ENCODE data around the gene MICU1. TPM values are rescaled to one million over a fixed set of nuclear protein-coding genes. Genes with fewer than 3 reads are reported as not detected.

The MICU1 gene
- polyA plus RNA-seq, 1 of the 3 experiments (the other 2 are of a cell fraction) = 24.6 TPM

DNA sequence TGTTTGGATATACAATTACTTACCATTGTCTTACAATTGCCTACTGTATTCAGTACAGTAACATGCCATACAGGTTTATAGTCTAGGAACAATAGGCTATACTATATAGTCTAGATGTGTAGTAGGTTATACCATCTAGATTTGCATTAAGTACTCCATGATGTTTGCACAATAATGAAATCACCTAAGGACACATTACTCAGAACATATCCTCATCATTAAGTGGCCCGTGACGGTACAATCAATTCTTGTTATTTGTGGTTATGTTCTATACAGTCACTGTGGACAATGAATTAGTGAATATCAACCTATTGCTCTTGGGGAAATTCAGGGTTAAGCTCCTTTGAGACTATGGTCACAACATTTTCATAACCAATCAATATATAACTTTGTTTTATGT is 75.6 kb downstream of the MICU1 start:
- Histone ChIP-seq H3K27ac (ENCODE audit: low read depth in 2 of 2, low read length in 1 of 2) (no peak overlapping the region), H3K4me1 (ENCODE audit: control insufficient read depth in 1 of 2, insufficient read depth in 2 of 2, low read depth in 1 of 2, low read length in 1 of 2) (no peaks in the 10 kb centered on the region), H4K20me1 (ENCODE audit: insufficient read depth) (no peaks in the 10 kb centered on the region), H3K9me2 (no peaks in the 10 kb centered on the region), H3K79me2 (ENCODE audit: insufficient read depth) (no peaks in the 10 kb centered on the region), H3K4me3 (ENCODE audit: low read depth in 2 of 2, low read length in 1 of 2) (no peak overlapping the region), H3K4me2 (no peak overlapping the region), H3K36me3 (replicated peaks in 1 of 2; ENCODE audit: control insufficient read depth in 1 of 2, insufficient read depth in 2 of 2, low read length in 1 of 2) (peaks cover 16 to 24% of the 10 kb centered on the region in 2 experiments), H3K9ac (no peak overlapping the region), H3K27me3 (ENCODE audit: insufficient read depth) (no peaks in the 10 kb centered on the region), H3K9me3 (no peaks in the 10 kb centered on the region), H3F3A (replicated peaks; ENCODE audit: insufficient read depth) (no peaks in the 10 kb centered on the region), H2AFZ (ENCODE audit: low read depth) (no peak overlapping the region)
- POLR2A ChIA-PET = no interaction called here
- WGBS (ENCODE audit: low lambda C conversion rate) = 92% methylated on average over 2 of the region's 2 CpGs
- TF ChIP-seq MEF2A (IDR thresholded peaks at IDR 0.05; ENCODE audit: borderline replicate concordance, low read depth) = no peak
- TF ChIP-seq RXRA (IDR thresholded peaks at IDR 0.05; ENCODE audit: borderline replicate concordance, low read depth) = no peak
- TF ChIP-seq, protein P1, sequence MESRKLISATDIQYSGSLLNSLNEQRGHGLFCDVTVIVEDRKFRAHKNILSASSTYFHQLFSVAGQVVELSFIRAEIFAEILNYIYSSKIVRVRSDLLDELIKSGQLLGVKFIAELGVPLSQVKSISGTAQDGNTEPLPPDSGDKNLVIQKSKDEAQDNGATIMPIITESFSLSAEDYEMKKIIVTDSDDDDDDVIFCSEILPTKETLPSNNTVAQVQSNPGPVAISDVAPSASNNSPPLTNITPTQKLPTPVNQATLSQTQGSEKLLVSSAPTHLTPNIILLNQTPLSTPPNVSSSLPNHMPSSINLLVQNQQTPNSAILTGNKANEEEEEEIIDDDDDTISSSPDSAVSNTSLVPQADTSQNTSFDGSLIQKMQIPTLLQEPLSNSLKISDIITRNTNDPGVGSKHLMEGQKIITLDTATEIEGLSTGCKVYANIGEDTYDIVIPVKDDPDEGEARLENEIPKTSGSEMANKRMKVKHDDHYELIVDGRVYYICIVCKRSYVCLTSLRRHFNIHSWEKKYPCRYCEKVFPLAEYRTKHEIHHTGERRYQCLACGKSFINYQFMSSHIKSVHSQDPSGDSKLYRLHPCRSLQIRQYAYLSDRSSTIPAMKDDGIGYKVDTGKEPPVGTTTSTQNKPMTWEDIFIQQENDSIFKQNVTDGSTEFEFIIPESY (IDR thresholded peaks at IDR 0.05; ENCODE audit: borderline replicate concordance, low read depth) = no peak
- no peak for TF ChIP-seq RCOR1 (IDR thresholded peaks at IDR 0.05; ENCODE audit: low read length)
- DNase-seq = no peak
- CTCF ChIA-PET = no interaction called here

DNA sequence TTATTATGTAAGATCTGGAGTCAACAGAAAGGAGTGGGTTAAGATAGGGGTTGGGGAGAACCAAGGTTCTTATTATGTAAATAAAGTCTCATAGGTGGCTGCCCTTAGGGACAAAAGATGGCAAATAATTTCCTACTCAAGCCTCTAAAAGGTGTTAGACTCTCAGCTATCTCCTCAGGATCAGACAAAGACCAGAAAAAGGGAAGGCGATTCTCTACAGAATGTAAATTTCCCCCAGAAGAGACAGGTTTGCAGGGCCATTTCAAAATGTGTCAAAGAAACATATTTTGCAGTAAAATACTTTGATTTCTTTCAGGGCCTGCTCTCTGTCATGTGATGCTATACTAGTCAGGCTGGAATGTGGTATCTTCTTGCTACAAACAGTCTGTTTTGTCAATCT is 80.3 kb downstream of the MICU1 start:
- Histone ChIP-seq H3K4me2 (no peak overlapping the region), H3K4me3 (ENCODE audit: low read depth in 2 of 2, low read length in 1 of 2) (no peak overlapping the region), H3K27me3 (ENCODE audit: insufficient read depth) (no peaks in the 10 kb centered on the region), H3F3A (replicated peaks; ENCODE audit: insufficient read depth) (no peaks in the 10 kb centered on the region), H4K20me1 (ENCODE audit: insufficient read depth) (no peaks in the 10 kb centered on the region), H3K27ac (ENCODE audit: low read depth in 2 of 2, low read length in 1 of 2) (no peak overlapping the region), H3K9me3 (peaks cover 6% of the 10 kb centered on the region; the same call in 1 of the 2 replicates), H3K4me1 (ENCODE audit: control insufficient read depth in 1 of 2, insufficient read depth in 2 of 2, low read depth in 1 of 2, low read length in 1 of 2) (no peaks in the 10 kb centered on the region), H2AFZ (ENCODE audit: low read depth) (no peak overlapping the region), H3K79me2 (ENCODE audit: insufficient read depth) (no peaks in the 10 kb centered on the region), H3K36me3 (replicated peaks in 1 of 2; ENCODE audit: control insufficient read depth in 1 of 2, insufficient read depth in 2 of 2, low read length in 1 of 2) (peaks cover 16 to 34% of the 10 kb centered on the region in 2 experiments), H3K9ac (no peak overlapping the region), H3K9me2 (no peaks in the 10 kb centered on the region)
- 100% methylated on average over 1 of the region's 1 CpG for WGBS (ENCODE audit: low lambda C conversion rate)
- ChIA-PET CTCF (interaction anchor here (1.8 kb wide), 1 partner anchor 11 kb away, joined by 4 read pairs; no protein-coding TSS in a partner anchor), POLR2A (no interaction called here)
- no peak for DNase-seq
- TF ChIP-seq TEAD4 (IDR thresholded peaks at IDR 0.05; ENCODE audit: borderline replicate concordance, insufficient read depth) (no peak), MEF2A (IDR thresholded peaks at IDR 0.05; ENCODE audit: borderline replicate concordance, low read depth) (no peak), NFIC (IDR thresholded peaks at IDR 0.05; ENCODE audit: borderline replicate concordance) (no peak), NRF1 (IDR thresholded peaks at IDR 0.05; ENCODE audit: low read depth, low read length) (no peak), FOSL2 (IDR thresholded peaks at IDR 0.05; ENCODE audit: borderline replicate concordance, low read depth) (no peak), RXRA (IDR thresholded peaks at IDR 0.05; ENCODE audit: borderline replicate concordance, low read depth) (no peak), SMC3 (IDR thresholded peaks at IDR 0.05; ENCODE audit: low read depth, low read length) (no peak), TCF12 (IDR thresholded peaks at IDR 0.05) (no peak), RFX5 (IDR thresholded peaks at IDR 0.05; ENCODE audit: low read length) (no peak), RAD21 (IDR thresholded peaks at IDR 0.05; ENCODE audit: low read length) (no peak), MXI1 (IDR thresholded peaks at IDR 0.05; ENCODE audit: low read depth, low read length) (no peak)
- TF ChIP-seq, protein P2, sequence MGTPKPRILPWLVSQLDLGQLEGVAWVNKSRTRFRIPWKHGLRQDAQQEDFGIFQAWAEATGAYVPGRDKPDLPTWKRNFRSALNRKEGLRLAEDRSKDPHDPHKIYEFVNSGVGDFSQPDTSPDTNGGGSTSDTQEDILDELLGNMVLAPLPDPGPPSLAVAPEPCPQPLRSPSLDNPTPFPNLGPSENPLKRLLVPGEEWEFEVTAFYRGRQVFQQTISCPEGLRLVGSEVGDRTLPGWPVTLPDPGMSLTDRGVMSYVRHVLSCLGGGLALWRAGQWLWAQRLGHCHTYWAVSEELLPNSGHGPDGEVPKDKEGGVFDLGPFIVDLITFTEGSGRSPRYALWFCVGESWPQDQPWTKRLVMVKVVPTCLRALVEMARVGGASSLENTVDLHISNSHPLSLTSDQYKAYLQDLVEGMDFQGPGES (IDR thresholded peaks at IDR 0.05; ENCODE audit: low read depth, low read length) = no peak
- TF ChIP-seq, protein P3, sequence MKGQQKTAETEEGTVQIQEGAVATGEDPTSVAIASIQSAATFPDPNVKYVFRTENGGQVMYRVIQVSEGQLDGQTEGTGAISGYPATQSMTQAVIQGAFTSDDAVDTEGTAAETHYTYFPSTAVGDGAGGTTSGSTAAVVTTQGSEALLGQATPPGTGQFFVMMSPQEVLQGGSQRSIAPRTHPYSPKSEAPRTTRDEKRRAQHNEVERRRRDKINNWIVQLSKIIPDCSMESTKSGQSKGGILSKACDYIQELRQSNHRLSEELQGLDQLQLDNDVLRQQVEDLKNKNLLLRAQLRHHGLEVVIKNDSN (IDR thresholded peaks at IDR 0.05; ENCODE audit: borderline replicate concordance, low read depth) = no peak
- TF ChIP-seq, protein P4, sequence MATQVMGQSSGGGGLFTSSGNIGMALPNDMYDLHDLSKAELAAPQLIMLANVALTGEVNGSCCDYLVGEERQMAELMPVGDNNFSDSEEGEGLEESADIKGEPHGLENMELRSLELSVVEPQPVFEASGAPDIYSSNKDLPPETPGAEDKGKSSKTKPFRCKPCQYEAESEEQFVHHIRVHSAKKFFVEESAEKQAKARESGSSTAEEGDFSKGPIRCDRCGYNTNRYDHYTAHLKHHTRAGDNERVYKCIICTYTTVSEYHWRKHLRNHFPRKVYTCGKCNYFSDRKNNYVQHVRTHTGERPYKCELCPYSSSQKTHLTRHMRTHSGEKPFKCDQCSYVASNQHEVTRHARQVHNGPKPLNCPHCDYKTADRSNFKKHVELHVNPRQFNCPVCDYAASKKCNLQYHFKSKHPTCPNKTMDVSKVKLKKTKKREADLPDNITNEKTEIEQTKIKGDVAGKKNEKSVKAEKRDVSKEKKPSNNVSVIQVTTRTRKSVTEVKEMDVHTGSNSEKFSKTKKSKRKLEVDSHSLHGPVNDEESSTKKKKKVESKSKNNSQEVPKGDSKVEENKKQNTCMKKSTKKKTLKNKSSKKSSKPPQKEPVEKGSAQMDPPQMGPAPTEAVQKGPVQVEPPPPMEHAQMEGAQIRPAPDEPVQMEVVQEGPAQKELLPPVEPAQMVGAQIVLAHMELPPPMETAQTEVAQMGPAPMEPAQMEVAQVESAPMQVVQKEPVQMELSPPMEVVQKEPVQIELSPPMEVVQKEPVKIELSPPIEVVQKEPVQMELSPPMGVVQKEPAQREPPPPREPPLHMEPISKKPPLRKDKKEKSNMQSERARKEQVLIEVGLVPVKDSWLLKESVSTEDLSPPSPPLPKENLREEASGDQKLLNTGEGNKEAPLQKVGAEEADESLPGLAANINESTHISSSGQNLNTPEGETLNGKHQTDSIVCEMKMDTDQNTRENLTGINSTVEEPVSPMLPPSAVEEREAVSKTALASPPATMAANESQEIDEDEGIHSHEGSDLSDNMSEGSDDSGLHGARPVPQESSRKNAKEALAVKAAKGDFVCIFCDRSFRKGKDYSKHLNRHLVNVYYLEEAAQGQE (IDR thresholded peaks at IDR 0.05; ENCODE audit: low read depth, low read length) = no peak
- TF ChIP-seq, protein P5, sequence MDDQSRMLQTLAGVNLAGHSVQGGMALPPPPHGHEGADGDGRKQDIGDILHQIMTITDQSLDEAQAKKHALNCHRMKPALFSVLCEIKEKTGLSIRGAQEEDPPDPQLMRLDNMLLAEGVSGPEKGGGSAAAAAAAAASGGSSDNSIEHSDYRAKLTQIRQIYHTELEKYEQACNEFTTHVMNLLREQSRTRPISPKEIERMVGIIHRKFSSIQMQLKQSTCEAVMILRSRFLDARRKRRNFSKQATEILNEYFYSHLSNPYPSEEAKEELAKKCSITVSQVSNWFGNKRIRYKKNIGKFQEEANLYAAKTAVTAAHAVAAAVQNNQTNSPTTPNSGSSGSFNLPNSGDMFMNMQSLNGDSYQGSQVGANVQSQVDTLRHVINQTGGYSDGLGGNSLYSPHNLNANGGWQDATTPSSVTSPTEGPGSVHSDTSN (IDR thresholded peaks at IDR 0.05) = no peak
